Heart left ventricle (tissue), 13 donors: ENCODE results near the gene STK11IP.

Source experiments
- CTCF ChIP-seq, 12 donors: fragments of 200-600 bp; sonication (generic) in 4 of 12; IDR thresholded peaks; one replicate each; pipeline versions ENCODE4 v1.5.0 to v1.8.0; 2018 to 2022; ENCODE audit warnings: antibody characterized with exemption in 12 of 12, mild to moderate bottlenecking in 5 of 12
- POLR2A ChIP-seq, 2 donors: fragments of 450-650 bp; IDR thresholded peaks; one replicate each; pipeline ENCODE4 v1.6.1; 2017; ENCODE audit warnings: antibody characterized with exemption in 2 of 2, mild to moderate bottlenecking in 2 of 2, moderate library complexity in 2 of 2
- donor health status: ischemic (EF 13 %, LVEDD 7.1; RV severe dilation, severe dysfunction).
- donor health status: DM: no; HTN: yes; CAD: no.
- donor health status: DM: no; HTN: no; CAD: no.
- donor health status: ischemic (EF 25% LVEDD 6.9; RV normal size, moderate dysfunction).
- donor health status: ischemic (EF 25% LVEDD 5.7; RV mildly dilated, moderate dysfunction).
- donor health status: ischemic (EF 35%, LVEDD 5.7; RV mildly dilated, moderate dysfunction).
- donor health status: nonischemic (EF 11% LVEDD 7.7; RV severe dilation, severe dysfunction).
- donor health status: DM: yes; HTN: yes; CAD: no.
- donor health status: PGD.
- donor health status: ischemic (EF 29% LVEDD 5.4; RV normal size, mild dysfunction).
- donor health status: nonischemic (EF 23%, LVEDD 6.1; RV moderate dilation, normal function).

- no peak for TF ChIP-seq CTCF (IDR thresholded peaks at IDR 0.05)
- no peak for TF ChIP-seq POLR2A (IDR thresholded peaks at IDR 0.05)
These were observed 34.5 kb downstream of the STK11IP start for GRCh38 chr2:219631904-219632759.
